ENCODE results near the gene C16orf86.

The C16orf86 gene

DNA sequence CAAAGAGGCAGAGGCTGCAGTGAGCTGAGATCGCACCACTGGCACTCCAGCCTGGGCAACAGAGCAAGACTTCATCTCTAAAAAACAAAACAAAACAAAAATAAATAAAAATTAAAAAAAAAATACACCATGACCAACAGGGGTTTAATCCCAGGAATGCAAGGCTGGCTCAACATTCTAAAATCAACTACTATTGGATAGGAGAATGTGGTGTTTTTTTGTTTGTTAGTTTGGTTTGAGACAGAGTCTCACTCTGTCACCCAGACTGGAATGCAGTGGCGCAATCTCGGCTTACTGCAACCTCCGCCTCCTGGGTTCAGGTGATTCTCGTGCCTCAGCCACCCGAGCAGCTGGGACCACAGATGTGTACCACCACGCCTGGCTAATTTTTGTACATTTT, 32.7 kb downstream of the C16orf86 start:
- DNase-seq, result no peak

DNA sequence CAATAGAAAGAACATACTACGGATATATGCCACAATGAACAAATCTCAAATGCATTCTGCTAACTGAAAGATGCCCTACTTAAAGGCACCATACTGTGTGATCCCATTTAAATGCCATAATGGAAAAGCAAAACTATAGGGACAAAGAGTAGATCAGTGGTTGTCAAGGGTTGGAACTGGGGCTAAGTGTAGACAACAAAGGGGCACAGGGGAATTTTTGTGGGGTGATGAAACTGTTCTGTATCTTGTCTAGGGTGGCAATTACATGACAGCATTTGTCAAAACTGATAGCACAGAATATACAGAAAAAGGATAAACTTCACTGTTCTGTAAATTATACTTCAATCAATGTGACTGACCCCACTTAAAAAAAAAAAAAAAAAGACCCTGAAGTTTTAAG, 34.8 kb downstream of the C16orf86 start:
- DNase-seq, result no peak

DNA sequence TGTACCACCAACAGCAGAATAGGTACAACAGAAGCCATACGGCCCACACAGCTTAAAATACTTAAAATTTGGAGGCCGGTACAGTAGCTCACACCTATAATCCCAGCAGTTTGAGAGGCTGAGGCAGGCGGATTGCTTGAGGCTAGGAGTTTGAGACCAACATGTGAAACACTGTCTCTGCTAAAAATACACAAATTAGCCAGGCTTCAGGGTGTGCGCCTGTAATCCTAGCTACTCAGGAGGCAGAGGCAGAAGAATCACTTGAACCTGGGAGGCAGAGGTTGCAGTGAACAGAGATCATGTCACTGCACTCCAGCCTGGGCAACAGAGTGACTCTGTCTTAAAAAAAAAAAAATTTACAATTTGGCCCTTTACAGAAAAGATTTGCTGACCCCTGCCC, 35.5 kb downstream of the C16orf86 start:
- DNase-seq, result no peak

DNA sequence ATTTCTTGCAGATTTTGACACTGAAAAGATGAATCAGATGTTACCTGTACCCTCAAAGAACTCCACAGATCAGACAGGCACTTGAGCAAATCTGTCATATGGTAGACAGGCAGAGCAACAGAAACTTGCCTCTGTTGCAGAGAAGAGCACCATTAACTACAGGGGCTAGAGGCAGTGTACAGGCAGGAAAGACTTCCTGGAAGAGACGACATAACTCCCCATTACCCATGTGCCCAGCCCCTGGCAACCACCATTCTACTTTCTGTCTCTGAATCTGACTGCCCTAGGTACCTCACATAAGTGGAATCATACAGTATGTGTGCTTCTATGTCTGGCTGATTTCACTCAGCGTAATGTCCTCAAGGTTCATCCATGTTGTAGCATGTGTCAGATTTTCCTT, 37.0 kb downstream of the C16orf86 start:
- DNase-seq, result no peak

DNA sequence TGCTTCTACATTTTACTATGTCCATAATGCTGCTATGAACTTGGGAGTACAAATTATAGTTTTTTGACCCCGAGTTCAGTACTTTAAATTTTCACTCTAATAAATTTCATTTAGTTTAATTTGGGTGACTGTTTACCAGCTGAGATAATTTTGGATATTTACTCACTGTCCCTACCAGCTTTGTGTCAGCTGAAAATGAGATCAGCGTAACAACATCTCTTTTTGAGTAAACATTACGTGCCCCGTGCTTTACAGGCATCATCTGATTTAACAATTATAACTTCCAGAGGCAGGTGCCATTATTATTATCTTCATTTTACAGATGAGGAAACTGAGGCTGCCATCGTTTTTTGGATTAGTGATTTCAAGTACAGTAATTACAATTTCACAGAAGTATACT, 37.5 kb downstream of the C16orf86 start:
- DNase-seq, result no peak

DNA sequence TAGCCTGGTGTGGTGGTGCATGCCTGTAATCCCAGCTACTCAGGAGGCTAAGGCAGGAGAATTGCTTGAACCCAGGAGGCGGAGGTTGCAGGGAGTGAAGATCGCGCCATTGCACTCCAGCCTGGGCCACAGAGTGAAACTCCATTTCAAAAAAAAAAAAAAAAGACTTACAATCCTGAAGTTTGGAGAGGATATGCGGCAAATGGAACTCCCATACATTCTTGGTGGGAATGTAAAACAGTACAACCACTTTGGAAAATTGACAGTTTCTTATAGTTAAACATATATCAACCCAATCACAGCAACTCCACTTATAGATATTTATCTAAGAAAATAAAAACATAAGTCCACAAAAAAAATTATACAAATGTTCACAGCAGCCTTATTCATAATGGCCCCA, 40.6 kb downstream of the C16orf86 start:
- DNase-seq, result no peak

DNA sequence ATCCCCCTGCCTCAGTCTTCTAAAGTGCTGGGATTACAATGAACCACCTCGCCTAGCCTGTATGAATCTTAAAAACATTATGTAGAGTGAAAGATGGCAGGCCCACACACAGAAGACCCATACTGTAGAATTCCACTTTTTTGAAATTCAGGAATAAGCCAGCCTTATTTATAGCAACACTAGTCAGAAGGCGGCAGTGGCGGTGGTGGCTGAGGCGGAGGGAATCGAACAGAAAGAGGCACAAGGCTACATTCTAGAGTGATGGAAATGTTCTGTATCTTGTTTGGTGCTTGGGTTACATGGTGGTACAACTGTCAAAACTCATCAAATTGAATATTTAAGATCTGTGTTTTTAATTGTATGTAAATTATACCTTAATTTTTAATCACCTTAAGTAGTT, 41.2 kb downstream of the C16orf86 start:
- DNase-seq, result no peak

DNA sequence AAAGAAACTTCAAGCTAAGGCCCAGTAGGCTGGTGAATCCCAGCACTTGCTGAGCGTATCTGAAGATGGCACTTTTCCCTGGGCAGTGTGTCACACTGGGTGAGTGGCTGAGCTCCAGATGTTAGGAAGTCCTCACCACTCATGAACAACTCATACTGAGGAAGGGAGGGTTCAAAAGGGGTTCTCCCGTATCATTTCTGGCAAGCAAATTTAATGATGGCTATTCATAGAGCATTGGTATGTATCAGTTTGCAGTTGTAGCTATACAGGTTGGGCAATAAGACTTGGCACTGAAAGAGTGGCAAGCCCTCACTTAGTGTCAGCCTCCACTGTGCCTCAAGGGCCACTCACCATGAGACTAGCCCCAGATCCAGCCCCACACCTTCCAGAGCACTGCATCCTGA, 41.8 kb downstream of the C16orf86 start:
- DNase-seq, result no peak

DNA sequence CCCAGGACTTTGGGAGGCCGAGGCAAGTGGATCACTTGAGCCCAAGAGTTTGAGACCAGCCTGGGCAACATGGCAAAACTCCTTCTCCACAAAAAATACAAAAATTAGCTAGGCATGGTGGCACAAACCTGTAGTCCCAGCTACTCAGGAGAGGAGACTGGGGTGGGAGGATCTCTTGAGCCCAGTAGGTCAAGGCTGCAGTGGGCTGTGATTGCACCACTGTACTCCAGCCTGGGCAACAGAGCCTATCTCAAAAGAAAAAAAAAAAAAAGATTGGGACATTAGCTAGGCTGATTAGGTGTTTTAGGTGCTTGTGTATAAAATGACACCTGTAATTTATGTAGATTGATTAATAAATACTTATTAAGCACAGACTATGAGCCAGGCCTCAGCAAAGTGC, 42.4 kb downstream of the C16orf86 start:
- DNase-seq, result no peak

DNA sequence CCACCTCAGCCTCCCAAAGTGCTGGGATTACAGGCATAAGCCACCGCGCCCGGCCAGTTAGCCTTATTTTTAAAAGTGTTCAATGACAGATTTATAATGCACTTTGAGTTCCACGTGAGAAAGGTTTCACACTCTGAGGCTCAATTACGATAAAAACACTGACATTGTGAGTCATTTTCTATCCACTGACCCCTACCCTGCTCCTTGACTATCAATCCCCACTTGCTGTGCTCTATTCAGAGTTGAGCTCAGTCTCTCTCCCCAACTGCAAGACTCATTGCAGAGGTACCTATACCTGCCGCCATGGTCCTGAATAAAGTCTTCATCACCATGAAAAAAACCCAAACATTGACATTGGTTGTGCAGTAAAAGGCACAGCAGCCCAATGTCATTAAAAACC, 44.0 kb downstream of the C16orf86 start:
- DNase-seq, result no peak

DNA sequence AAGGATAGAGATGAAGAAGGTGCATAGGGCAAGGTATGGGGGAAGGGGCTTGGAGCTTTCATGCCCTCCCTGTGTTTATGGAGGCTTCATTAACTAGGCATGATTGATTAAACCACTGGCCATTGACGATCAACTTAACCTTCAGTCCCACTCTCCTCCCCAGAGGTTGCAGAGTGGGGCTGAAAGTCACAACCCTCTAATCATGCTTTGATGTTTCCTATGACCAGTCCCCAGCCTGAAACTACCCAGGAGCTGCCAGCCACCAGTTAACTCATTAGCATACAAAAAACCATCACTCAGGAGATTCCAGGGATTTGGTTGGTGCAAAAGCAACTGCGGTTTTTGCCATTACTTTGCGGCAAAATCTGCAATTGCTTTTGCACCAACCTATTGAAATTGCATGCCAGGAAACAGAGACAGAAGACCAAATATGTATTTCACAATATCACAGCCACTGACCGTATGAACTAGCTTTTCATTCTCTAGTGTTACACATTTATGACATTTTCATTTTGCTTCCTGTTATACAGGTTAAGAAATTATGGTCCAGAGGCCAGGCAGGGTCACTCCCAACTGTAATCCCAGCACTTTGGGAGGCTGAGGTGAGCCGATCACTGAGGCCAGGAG, 47.1 kb downstream of the C16orf86 start:
- no peak for DNase-seq

DNA sequence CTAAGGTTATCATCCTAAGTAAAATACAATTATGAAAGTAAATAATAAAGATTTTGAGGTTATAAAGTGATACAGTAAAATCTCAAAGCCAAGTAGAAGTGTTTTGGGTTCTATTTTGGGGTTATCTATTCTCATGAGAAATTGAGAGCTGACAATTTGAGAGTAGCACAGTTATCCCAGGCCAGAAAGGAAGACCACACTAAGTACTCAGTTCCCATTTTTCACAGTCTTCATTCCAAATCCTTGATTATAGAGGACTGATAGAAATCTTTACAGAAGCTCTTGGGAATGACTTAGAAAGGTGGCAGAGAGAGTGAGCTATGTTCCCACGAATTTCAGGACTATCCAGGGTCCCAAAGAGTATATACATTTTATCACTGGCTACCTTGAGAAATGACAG, 47.9 kb downstream of the C16orf86 start:
- no peak for DNase-seq

DNA sequence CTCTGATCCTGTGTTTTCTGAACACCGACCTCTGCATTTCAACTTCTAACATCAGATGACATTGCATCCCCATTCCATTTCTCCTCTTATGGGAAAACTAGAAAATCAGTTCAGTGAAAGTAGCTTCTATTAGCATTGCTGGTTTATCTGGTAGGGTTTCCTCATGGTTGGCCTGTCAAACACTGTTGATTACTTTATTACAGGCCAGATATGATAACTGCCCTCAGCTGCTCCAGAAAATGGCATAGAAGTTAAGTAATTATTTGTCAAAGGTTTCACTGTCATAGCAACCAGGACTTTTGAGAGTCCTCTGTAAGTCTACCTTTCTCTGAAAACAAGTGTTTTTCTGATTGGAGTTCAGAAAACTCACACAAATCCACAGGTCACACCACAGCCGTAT, 49.5 kb downstream of the C16orf86 start:
- DNase-seq, result no peak

Data from effector CD8-positive, alpha-beta T cell (primary cell).